ENCODE measurements around the gene CCDC158.

DNA sequence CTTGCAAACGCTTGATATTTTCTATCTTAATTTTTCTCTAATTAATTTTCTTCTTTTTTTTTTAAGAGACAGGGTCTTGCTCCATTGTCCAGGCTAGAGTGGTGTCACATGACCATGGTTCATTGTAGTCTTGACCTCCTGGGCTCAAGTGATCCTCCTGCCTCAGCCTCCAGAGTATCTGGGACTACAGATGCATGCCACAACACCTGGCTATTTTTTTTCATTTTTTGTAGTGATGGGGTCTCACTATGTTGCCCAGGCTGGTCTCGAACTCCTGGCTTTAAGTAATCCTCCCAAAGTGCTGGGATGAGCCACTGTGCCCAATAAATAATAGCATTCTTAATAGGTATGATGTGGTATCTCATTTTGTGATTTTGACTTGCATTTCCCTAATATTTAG, 32.3 kb upstream of the CCDC158 start:
- TF ChIP-seq CTCF (IDR thresholded peaks at IDR 0.05) = no peak
- no peak for TF ChIP-seq POLR2A (IDR thresholded peaks at IDR 0.05)

All from ovary (tissue), 3 donors.